HCT116 (cell line): ENCODE measurements around the gene LSAMP. TPM values are rescaled to one million over a fixed set of nuclear protein-coding genes. Genes with fewer than 3 reads are reported as not detected.

ENCODE experiments used
- ATAC-seq: fragments of 200-7000 bp; cut with Tn5 transposase; 2 replicates; pipeline ENCODE4 v1.9.1; 2020; ENCODE audit warnings: mild to moderate bottlenecking, moderate library complexity
- BruUV-seq: library from RNA; stranded (reverse); fragments of 400-500 nt; replicated peaks from 2 replicates; lab custom pipeline; 2021; lab: Mats Ljungman, UMichigan
- CTCF ChIA-PET: fragments of 300-600 bp; sonication (Branson Sonifier 250); formaldehyde crosslinking; loops from one replicate; lab custom pipeline; 2021; ENCODE audit warnings: antibody characterized with exemption; lab: Charles Lee
- POLR2A ChIA-PET: fragments of 300-600, 350-600 bp; sonication (Branson Sonifier 250); formaldehyde crosslinking; loops from one replicate; lab custom pipeline; 2021; ENCODE audit warnings: antibody characterized with exemption; lab: Charles Lee
- RAD21 ChIA-PET, 2 experiments: fragments of 300-600 bp; sonication (Branson Sonifier 250); formaldehyde crosslinking; loops; one replicate each; lab custom pipeline; 2023; ENCODE audit warnings: low total read pairs in 2 of 2; ENCODE audit not compliant: uncharacterized antibody in 2 of 2, unreplicated experiment in 2 of 2, low non-redundant PET in 1 of 2; lab: Charles Lee
- DNase-seq: peaks from one replicate; pipeline ENCODE4 v3.0.0-alpha.2; 2010; ENCODE audit warnings: low read depth, low spot score
- H2AFZ ChIP-seq: fragments of 200-600 bp; shearing (Covaris generic), sonication (generic); 2 replicates; pipeline ENCODE4 v1.6.1; 2017; ENCODE audit warnings: low read depth, mixed run types, mixed read lengths, antibody characterized with exemption, low read length; ENCODE audit not compliant: poor library complexity, severe bottlenecking
- H3K27ac ChIP-seq: 2 replicates; pipeline ENCODE4 v1.5.1; 2012; ENCODE audit warnings: low read depth, low read length
- H3K27me3 ChIP-seq: fragments of 200-600 bp; sonication (generic); 2 replicates; pipeline ENCODE4 v1.6.1; 2016; ENCODE audit warnings: mixed run types, low read length, mixed read lengths; ENCODE audit not compliant: insufficient read depth
- H3K36me3 ChIP-seq, 2 experiments: fragments of 200-500 bp in 1 of 2; fragments of 200-600 bp in 1 of 2; sonication (Bioruptor generic) in 1 of 2; sonication (generic) in 1 of 2; 2 replicates each; pipeline versions ENCODE4 v1.5.1 to v1.6.1; 2014 to 2016; ENCODE audit warnings: low read length in 2 of 2, inconsistent platforms in 1 of 2, mixed read lengths in 1 of 2, mixed run types in 1 of 2; ENCODE audit not compliant: insufficient read depth in 2 of 2, control insufficient read depth in 1 of 2
- H3K4me1 ChIP-seq, 2 experiments: fragments of 200-600 bp in 1 of 2; sonication (generic) in 1 of 2; 2 replicates each; pipeline versions ENCODE4 v1.5.1 to v1.6.1; 2012 to 2017; ENCODE audit warnings: low read length in 2 of 2, inconsistent platforms in 1 of 2, mild to moderate bottlenecking in 1 of 2, mixed read lengths in 1 of 2, mixed run types in 1 of 2, moderate library complexity in 1 of 2; ENCODE audit not compliant: insufficient read depth in 2 of 2, control insufficient read depth in 1 of 2
- H3K4me2 ChIP-seq: fragments of 200-600 bp; sonication (generic); 2 replicates; pipeline ENCODE4 v1.6.1; 2017; ENCODE audit warnings: mixed run types, low read length, mixed read lengths
- H3K4me3 ChIP-seq, 2 experiments: fragments of 200-600 bp in 1 of 2; sonication (generic) in 1 of 2; replicated peaks in 1 of 2; 2 replicates each; pipeline ENCODE4 v1.5.1; 2011 to 2016; ENCODE audit warnings: low read length in 2 of 2, control low read depth in 1 of 2, low read depth in 1 of 2, mild to moderate bottlenecking in 1 of 2, mixed read lengths in 1 of 2, mixed run types in 1 of 2
- H3K79me2 ChIP-seq: fragments of 200-600 bp; sonication (generic); 2 replicates; pipeline ENCODE4 v1.6.1; 2017; ENCODE audit warnings: mild to moderate bottlenecking, mixed run types, low read length, moderate library complexity, mixed read lengths; ENCODE audit not compliant: insufficient read depth
- H3K9ac ChIP-seq: fragments of 200-600 bp; sonication (generic); 2 replicates; pipeline ENCODE4 v1.6.1; 2016; ENCODE audit warnings: low read length, mixed read lengths
- H3K9me2 ChIP-seq: fragments of 200-600 bp; sonication (generic), shearing (Covaris generic); 2 replicates; pipeline ENCODE4 v1.6.1; 2017; ENCODE audit warnings: mixed run types, mild to moderate bottlenecking, moderate library complexity; ENCODE audit not compliant: insufficient read depth
- H3K9me3 ChIP-seq, 2 experiments: fragments of 200-500 bp in 1 of 2; fragments of 200-600 bp in 1 of 2; sonication (Bioruptor generic) in 1 of 2; sonication (generic) in 1 of 2; 2 replicates each; pipeline ENCODE4 v1.6.1; 2014 to 2017; ENCODE audit warnings: low read length in 2 of 2, mixed read lengths in 2 of 2, inconsistent platforms in 1 of 2, low read depth in 1 of 2, mild to moderate bottlenecking in 1 of 2, mixed run types in 1 of 2, moderate library complexity in 1 of 2; ENCODE audit not compliant: control insufficient read depth in 1 of 2, insufficient read depth in 1 of 2
- H4K20me1 ChIP-seq: fragments of 200-600 bp; sonication (generic), shearing (Covaris generic); 2 replicates; pipeline ENCODE4 v1.6.1; 2017; ENCODE audit warnings: mixed run types, mild to moderate bottlenecking, moderate library complexity; ENCODE audit not compliant: insufficient read depth
- CBX3 ChIP-seq: IDR thresholded peaks from 2 replicates; pipeline ENCODE4 v1.6.1; 2012; ENCODE audit warnings: low read depth
- CEBPB ChIP-seq: IDR thresholded peaks from 2 replicates; pipeline ENCODE4 v1.6.1; 2012; ENCODE audit warnings: low read depth
- EGR1 ChIP-seq: IDR thresholded peaks from 2 replicates; pipeline ENCODE4 v1.6.1; 2012; ENCODE audit warnings: low read depth
- ELF1 ChIP-seq: IDR thresholded peaks from 2 replicates; pipeline ENCODE4 v1.6.1; 2012; ENCODE audit warnings: low read depth, borderline replicate concordance
- EZH2phosphoT487 ChIP-seq: fragments of 200-600 bp; IDR thresholded peaks from 2 replicates; pipeline ENCODE4 v1.6.1; 2018; ENCODE audit warnings: antibody characterized with exemption, borderline replicate concordance
- FOSL1 ChIP-seq: IDR thresholded peaks from 2 replicates; pipeline ENCODE4 v1.6.1; 2012; ENCODE audit warnings: low read depth
- JUND ChIP-seq: IDR thresholded peaks from 2 replicates; pipeline ENCODE4 v1.6.1; 2012
- POLR2AphosphoS5 ChIP-seq: IDR thresholded peaks from 2 replicates; pipeline ENCODE4 v1.6.1; 2011; ENCODE audit warnings: mild to moderate bottlenecking, low read depth, low read length, moderate library complexity
- RAD21 ChIP-seq: IDR thresholded peaks from 2 replicates; pipeline ENCODE4 v1.6.1; 2012; ENCODE audit warnings: low read depth, mild to moderate bottlenecking
- SIN3A ChIP-seq: IDR thresholded peaks from 2 replicates; pipeline ENCODE4 v1.6.1; 2012; ENCODE audit warnings: low read depth
- SRF ChIP-seq: IDR thresholded peaks from 2 replicates; pipeline ENCODE4 v1.6.1; 2012; ENCODE audit warnings: low read depth
- TCF7L2 ChIP-seq: IDR thresholded peaks from 2 replicates; pipeline ENCODE4 v1.7.0; 2011; ENCODE audit warnings: borderline replicate concordance, inconsistent platforms; ENCODE audit not compliant: insufficient read depth, insufficient read length; ENCODE audit errors: extremely low read depth
- YY1 ChIP-seq: IDR thresholded peaks from 2 replicates; pipeline ENCODE4 v1.6.1; 2011; ENCODE audit warnings: low read length, low read depth, moderate library complexity, mild to moderate bottlenecking; ENCODE audit not compliant: insufficient replicate concordance; ENCODE audit errors: extremely low read depth
- intact Hi-C: fragments of 100-400 bp; cut with micrococcal nuclease; formaldehyde crosslinking; loops from 2 replicates; pipeline ENCODE4 v1.10.0; 2022
- total RNA-seq: library from RNA; stranded (reverse); gene quantifications from one replicate; pipeline ENCODE4 v1.2.1, GENCODE V29; 2021; ENCODE audit not compliant: unreplicated experiment
- TF ChIP-seq, protein P1 (sequence below), 3 experiments: fragments of 200-600 bp in 1 of 3; sonication (generic) in 1 of 3; IDR thresholded peaks in 2 of 3; conservative IDR thresholded peaks in 1 of 3; 2 replicates each; pipeline ENCODE4 v1.5.1; 2012 to 2017; ENCODE audit warnings: low read depth in 2 of 3, low read length in 2 of 3, antibody characterized with exemption in 1 of 3, borderline replicate concordance in 1 of 3, control low read depth in 1 of 3, mild to moderate bottlenecking in 1 of 3, mixed read lengths in 1 of 3, mixed run types in 1 of 3, moderate library complexity in 1 of 3; ENCODE audit not compliant: insufficient read depth in 1 of 3
- TF ChIP-seq, protein P2 (sequence below): IDR thresholded peaks from 2 replicates; pipeline ENCODE4 v1.6.1; 2012
- TF ChIP-seq, protein P3 (sequence below): IDR thresholded peaks from 2 replicates; pipeline ENCODE4 v1.6.1; 2011; ENCODE audit warnings: mild to moderate bottlenecking, low read length, moderate library complexity; ENCODE audit not compliant: insufficient replicate concordance; ENCODE audit errors: extremely low read depth
- TF ChIP-seq, protein P4 (sequence below): IDR thresholded peaks from 2 replicates; pipeline ENCODE4 v1.6.1; 2012
- TF ChIP-seq, protein P5 (sequence below): IDR thresholded peaks from 2 replicates; pipeline ENCODE4 v1.6.1; 2012; ENCODE audit warnings: low read depth

Gene LSAMP
- total RNA-seq, 1 experiment from 2014 or later, result 0.25 TPM

DNA sequence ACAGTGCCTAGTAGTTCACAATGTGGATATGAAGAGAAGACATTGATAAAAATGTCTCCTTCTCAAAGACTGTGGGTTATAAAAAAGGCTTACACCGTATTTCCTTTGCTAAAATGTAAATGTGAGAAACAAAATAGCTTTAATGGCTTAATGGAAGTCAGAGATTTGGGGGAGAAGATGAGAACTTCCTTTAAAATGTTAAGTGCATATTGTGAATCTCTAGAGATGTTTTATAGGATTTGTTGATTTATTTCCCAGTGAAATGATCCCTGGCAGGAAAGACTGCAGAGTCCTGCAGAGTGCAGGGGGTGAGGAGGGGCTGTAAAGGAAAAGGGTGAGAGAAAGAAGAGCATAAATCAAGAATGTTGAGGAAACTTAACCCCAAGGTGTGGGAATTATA is 516.9 kb downstream of the LSAMP start:
- Histone ChIP-seq H4K20me1 (no peaks in the 10 kb centered on the region), H3K9me2 (no peaks in the 10 kb centered on the region), H3K79me2 (no peaks in the 10 kb centered on the region), H3K4me3 (no peak overlapping the region), H3K27ac (no peak overlapping the region), H3K9ac (no peak overlapping the region), H2AFZ (no peak overlapping the region), H3K27me3 (peaks cover 40% of the 10 kb centered on the region), H3K36me3 (no peaks in the 10 kb centered on the region), H3K4me2 (no peak overlapping the region), H3K9me3 (no peaks in the 10 kb centered on the region), H3K4me1 (no peaks in the 10 kb centered on the region)
- ATAC-seq, result no peak
- no peak for DNase-seq
- no TSS peak for BruUV-seq
- TF ChIP-seq JUND, result no peak
- TF ChIP-seq FOSL1, result no peak
- TF ChIP-seq CEBPB, result no peak
- TF ChIP-seq YY1, result no peak
- no peak for TF ChIP-seq SRF
- TF ChIP-seq, protein P1, sequence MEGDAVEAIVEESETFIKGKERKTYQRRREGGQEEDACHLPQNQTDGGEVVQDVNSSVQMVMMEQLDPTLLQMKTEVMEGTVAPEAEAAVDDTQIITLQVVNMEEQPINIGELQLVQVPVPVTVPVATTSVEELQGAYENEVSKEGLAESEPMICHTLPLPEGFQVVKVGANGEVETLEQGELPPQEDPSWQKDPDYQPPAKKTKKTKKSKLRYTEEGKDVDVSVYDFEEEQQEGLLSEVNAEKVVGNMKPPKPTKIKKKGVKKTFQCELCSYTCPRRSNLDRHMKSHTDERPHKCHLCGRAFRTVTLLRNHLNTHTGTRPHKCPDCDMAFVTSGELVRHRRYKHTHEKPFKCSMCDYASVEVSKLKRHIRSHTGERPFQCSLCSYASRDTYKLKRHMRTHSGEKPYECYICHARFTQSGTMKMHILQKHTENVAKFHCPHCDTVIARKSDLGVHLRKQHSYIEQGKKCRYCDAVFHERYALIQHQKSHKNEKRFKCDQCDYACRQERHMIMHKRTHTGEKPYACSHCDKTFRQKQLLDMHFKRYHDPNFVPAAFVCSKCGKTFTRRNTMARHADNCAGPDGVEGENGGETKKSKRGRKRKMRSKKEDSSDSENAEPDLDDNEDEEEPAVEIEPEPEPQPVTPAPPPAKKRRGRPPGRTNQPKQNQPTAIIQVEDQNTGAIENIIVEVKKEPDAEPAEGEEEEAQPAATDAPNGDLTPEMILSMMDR (IDR thresholded peaks at IDR 0.05 in 2 of 3, conservative IDR thresholded peaks at IDR 0.05 in 1 of 3; ENCODE audit: borderline replicate concordance in 1 of 3, insufficient read depth in 1 of 3, low read depth in 2 of 3, low read length in 2 of 3), result no peak
- no peak for TF ChIP-seq RAD21
- TF ChIP-seq EZH2phosphoT487, result no peak
- TF ChIP-seq, protein P2, sequence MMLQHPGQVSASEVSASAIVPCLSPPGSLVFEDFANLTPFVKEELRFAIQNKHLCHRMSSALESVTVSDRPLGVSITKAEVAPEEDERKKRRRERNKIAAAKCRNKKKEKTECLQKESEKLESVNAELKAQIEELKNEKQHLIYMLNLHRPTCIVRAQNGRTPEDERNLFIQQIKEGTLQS, result no peak
- no peak for TF ChIP-seq POLR2AphosphoS5
- no peak for TF ChIP-seq SIN3A
- TF ChIP-seq, protein P3, sequence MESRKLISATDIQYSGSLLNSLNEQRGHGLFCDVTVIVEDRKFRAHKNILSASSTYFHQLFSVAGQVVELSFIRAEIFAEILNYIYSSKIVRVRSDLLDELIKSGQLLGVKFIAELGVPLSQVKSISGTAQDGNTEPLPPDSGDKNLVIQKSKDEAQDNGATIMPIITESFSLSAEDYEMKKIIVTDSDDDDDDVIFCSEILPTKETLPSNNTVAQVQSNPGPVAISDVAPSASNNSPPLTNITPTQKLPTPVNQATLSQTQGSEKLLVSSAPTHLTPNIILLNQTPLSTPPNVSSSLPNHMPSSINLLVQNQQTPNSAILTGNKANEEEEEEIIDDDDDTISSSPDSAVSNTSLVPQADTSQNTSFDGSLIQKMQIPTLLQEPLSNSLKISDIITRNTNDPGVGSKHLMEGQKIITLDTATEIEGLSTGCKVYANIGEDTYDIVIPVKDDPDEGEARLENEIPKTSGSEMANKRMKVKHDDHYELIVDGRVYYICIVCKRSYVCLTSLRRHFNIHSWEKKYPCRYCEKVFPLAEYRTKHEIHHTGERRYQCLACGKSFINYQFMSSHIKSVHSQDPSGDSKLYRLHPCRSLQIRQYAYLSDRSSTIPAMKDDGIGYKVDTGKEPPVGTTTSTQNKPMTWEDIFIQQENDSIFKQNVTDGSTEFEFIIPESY, result no peak
- no peak for TF ChIP-seq ELF1
- TF ChIP-seq, protein P4, sequence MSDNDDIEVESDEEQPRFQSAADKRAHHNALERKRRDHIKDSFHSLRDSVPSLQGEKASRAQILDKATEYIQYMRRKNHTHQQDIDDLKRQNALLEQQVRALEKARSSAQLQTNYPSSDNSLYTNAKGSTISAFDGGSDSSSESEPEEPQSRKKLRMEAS, result no peak
- TF ChIP-seq EGR1, result no peak
- TF ChIP-seq TCF7L2, result no peak
- TF ChIP-seq CBX3, result no peak
- TF ChIP-seq, protein P5, sequence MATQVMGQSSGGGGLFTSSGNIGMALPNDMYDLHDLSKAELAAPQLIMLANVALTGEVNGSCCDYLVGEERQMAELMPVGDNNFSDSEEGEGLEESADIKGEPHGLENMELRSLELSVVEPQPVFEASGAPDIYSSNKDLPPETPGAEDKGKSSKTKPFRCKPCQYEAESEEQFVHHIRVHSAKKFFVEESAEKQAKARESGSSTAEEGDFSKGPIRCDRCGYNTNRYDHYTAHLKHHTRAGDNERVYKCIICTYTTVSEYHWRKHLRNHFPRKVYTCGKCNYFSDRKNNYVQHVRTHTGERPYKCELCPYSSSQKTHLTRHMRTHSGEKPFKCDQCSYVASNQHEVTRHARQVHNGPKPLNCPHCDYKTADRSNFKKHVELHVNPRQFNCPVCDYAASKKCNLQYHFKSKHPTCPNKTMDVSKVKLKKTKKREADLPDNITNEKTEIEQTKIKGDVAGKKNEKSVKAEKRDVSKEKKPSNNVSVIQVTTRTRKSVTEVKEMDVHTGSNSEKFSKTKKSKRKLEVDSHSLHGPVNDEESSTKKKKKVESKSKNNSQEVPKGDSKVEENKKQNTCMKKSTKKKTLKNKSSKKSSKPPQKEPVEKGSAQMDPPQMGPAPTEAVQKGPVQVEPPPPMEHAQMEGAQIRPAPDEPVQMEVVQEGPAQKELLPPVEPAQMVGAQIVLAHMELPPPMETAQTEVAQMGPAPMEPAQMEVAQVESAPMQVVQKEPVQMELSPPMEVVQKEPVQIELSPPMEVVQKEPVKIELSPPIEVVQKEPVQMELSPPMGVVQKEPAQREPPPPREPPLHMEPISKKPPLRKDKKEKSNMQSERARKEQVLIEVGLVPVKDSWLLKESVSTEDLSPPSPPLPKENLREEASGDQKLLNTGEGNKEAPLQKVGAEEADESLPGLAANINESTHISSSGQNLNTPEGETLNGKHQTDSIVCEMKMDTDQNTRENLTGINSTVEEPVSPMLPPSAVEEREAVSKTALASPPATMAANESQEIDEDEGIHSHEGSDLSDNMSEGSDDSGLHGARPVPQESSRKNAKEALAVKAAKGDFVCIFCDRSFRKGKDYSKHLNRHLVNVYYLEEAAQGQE, result no peak
- POLR2A ChIA-PET, result no interaction called here
- intact Hi-C loops, result no loop called here
- CTCF ChIA-PET, result no interaction called here
- RAD21 ChIA-PET, result no interaction called here
